ENCODE data around the gene RALGDS.

GRCh38 chr9:133057553-133057952, 63.5 kb downstream of the RALGDS start:
- TF ChIP-seq, protein P1, sequence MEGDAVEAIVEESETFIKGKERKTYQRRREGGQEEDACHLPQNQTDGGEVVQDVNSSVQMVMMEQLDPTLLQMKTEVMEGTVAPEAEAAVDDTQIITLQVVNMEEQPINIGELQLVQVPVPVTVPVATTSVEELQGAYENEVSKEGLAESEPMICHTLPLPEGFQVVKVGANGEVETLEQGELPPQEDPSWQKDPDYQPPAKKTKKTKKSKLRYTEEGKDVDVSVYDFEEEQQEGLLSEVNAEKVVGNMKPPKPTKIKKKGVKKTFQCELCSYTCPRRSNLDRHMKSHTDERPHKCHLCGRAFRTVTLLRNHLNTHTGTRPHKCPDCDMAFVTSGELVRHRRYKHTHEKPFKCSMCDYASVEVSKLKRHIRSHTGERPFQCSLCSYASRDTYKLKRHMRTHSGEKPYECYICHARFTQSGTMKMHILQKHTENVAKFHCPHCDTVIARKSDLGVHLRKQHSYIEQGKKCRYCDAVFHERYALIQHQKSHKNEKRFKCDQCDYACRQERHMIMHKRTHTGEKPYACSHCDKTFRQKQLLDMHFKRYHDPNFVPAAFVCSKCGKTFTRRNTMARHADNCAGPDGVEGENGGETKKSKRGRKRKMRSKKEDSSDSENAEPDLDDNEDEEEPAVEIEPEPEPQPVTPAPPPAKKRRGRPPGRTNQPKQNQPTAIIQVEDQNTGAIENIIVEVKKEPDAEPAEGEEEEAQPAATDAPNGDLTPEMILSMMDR (IDR thresholded peaks at IDR 0.05), result no peak
- TF ChIP-seq POLR2A (IDR thresholded peaks at IDR 0.05), result no peak
